SU-DHL-6 (cell line): ENCODE measurements around the gene DDAH2.

Experiments used
- CTCF ChIP-seq: fragments of 200-600 bp; sonication (generic); IDR thresholded peaks from one replicate; pipeline ENCODE4 v1.5.1; 2017; ENCODE audit warnings: antibody characterized with exemption, mild to moderate bottlenecking, low read length, moderate library complexity; ENCODE audit not compliant: insufficient read depth, poor library complexity, severe bottlenecking
- EZH2phosphoT487 ChIP-seq: fragments of 200-600 bp; sonication (generic), shearing (Covaris generic); conservative IDR thresholded peaks from 2 replicates; pipeline ENCODE4 v1.6.1; 2018; ENCODE audit warnings: mild to moderate bottlenecking, antibody characterized with exemption, low read length, moderate library complexity, mixed read lengths

- no peak for TF ChIP-seq CTCF
- no peak for TF ChIP-seq EZH2phosphoT487
Observed at GRCh38 chr6:31741815-31742214, 12.7 kb upstream of the DDAH2 start.
